PC-3 (cell line): ENCODE data around the gene SLC38A10.

ENCODE experiments used
- EZH2phosphoT487 ChIP-seq: fragments of 300-600 bp; sonication (generic); IDR thresholded peaks from 2 replicates; pipeline ENCODE4 v1.6.1; 2018; ENCODE audit warnings: mild to moderate bottlenecking, antibody characterized with exemption, low read length, borderline replicate concordance
- TF ChIP-seq, protein P1 (sequence below): fragments of 300-600 bp; sonication (generic); conservative IDR thresholded peaks from 2 replicates; pipeline ENCODE4 v1.5.1; 2017; ENCODE audit warnings: antibody characterized with exemption, low read depth, mild to moderate bottlenecking, low read length

DNA sequence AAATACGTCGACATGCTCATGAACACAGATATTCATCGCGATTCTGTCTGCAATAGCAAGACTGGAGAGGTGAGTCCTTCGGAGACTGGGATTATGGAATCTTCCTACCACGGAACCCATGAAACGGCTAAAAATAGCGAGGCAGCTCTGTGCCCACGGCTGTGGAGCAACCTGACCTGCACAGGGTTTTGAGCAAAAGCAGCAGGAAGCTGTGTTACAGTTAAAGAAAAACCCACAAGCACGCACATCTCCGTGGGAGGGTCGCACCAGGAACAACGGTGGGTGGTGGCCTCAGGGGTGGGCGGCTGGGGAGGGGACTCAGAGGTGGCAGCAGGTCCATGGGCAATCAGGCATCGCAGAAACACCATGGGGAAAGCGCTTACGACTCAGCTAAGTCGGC, 24.8 kb downstream of the SLC38A10 start:
- TF ChIP-seq, protein P1, sequence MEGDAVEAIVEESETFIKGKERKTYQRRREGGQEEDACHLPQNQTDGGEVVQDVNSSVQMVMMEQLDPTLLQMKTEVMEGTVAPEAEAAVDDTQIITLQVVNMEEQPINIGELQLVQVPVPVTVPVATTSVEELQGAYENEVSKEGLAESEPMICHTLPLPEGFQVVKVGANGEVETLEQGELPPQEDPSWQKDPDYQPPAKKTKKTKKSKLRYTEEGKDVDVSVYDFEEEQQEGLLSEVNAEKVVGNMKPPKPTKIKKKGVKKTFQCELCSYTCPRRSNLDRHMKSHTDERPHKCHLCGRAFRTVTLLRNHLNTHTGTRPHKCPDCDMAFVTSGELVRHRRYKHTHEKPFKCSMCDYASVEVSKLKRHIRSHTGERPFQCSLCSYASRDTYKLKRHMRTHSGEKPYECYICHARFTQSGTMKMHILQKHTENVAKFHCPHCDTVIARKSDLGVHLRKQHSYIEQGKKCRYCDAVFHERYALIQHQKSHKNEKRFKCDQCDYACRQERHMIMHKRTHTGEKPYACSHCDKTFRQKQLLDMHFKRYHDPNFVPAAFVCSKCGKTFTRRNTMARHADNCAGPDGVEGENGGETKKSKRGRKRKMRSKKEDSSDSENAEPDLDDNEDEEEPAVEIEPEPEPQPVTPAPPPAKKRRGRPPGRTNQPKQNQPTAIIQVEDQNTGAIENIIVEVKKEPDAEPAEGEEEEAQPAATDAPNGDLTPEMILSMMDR: no peak
- no peak for TF ChIP-seq EZH2phosphoT487
